Left ventricle myocardium inferior (tissue), 1 donor: ENCODE measurements around the gene TRDN. TPM values are rescaled to one million over a fixed set of nuclear protein-coding genes. Genes with fewer than 3 reads are reported as not detected.

Experiments
- DNase-seq: peaks from one replicate; pipeline ENCODE4 v3.0.0-alpha.2; 2020
- H3K27ac ChIP-seq: fragments of 200-600 bp; replicated peaks from 2 replicates; pipeline ENCODE4 v1.8.0; 2021
- H3K27me3 ChIP-seq: fragments of 200-600 bp; 2 replicates; pipeline ENCODE4 v1.8.0; 2021; ENCODE audit warnings: low read depth
- H3K36me3 ChIP-seq: fragments of 200-600 bp; 2 replicates; pipeline ENCODE4 v1.8.0; 2021
- H3K4me1 ChIP-seq: fragments of 200-600 bp; 2 replicates; pipeline ENCODE4 v1.8.0; 2021
- H3K4me3 ChIP-seq: fragments of 200-600 bp; 2 replicates; pipeline ENCODE4 v1.8.0; 2021; ENCODE audit warnings: mild to moderate bottlenecking, moderate library complexity
- H3K9me3 ChIP-seq: fragments of 200-600 bp; replicated peaks from 2 replicates; pipeline ENCODE4 v1.8.0; 2021
- CTCF ChIP-seq: fragments of 200-600 bp; IDR thresholded peaks from 2 replicates; pipeline ENCODE4 v1.8.0; 2021; ENCODE audit warnings: antibody characterized with exemption, mild to moderate bottlenecking, borderline replicate concordance
- intact Hi-C: fragments of 100-400 bp; cut with micrococcal nuclease; formaldehyde crosslinking; loops from one replicate; pipeline ENCODE4 v1.11.0; 2022
- total RNA-seq: library from RNA; stranded (reverse); fragmentation: NEBNext Ultra II Directional; extraction: Animal tissue kit (Norgen Biotek cat#: 25700); gene quantifications from one replicate; pipeline ENCODE4 v1.2.1, GENCODE V29; 2021
- donor health status: DM: no; HTN: yes; CAD: no; lungs with severe emphysema.

Gene TRDN
- total RNA-seq, 1 donor from 2014 or later = 453 TPM

- H3K9me3 ChIP-seq = no peaks in the 10 kb centered on the region
- no peaks in the 10 kb centered on the region for H3K36me3 ChIP-seq
- H3K27me3 ChIP-seq = no peaks in the 10 kb centered on the region
- H3K4me1 ChIP-seq = peaks cover 38% of the 10 kb centered on the region
- peak overlapping the region; percentile 78 for H3K27ac ChIP-seq
- no peak for TF ChIP-seq CTCF
- no peak overlapping the region for H3K4me3 ChIP-seq
- intact Hi-C loops = no loop called here
- DNase-seq = no peak
Measured at GRCh38 chr6:123533862-123534648, 102.7 kb downstream of the TRDN start.

GRCh38 chr6:123529843-123530242 lies 106.9 kb downstream of the TRDN start:
- Histone ChIP-seq H3K4me3 (no peak overlapping the region), H3K27me3 (no peaks in the 10 kb centered on the region), H3K4me1 (peaks cover 30% of the 10 kb centered on the region), H3K36me3 (no peaks in the 10 kb centered on the region), H3K9me3 (no peaks in the 10 kb centered on the region), H3K27ac (peak overlapping the region; percentile 78)
- intact Hi-C loops = no loop called here
- no peak for DNase-seq
- TF ChIP-seq CTCF = no peak

- Histone ChIP-seq H3K9me3 (no peaks in the 10 kb centered on the region), H3K36me3 (no peaks in the 10 kb centered on the region), H3K27ac (peak overlapping the region; percentile 78), H3K4me3 (no peak overlapping the region), H3K27me3 (no peaks in the 10 kb centered on the region), H3K4me1 (peaks cover 23% of the 10 kb centered on the region)
- TF ChIP-seq CTCF = no peak
- intact Hi-C loops = no loop called here
- no peak for DNase-seq
Measured at GRCh38 chr6:123529058-123529457, 107.7 kb downstream of the TRDN start.

- H3K27ac ChIP-seq = no peak overlapping the region
Measured at GRCh38 chr6:123527406-123527805, 109.3 kb downstream of the TRDN start.

GRCh38 chr6:123526128-123526527 lies 110.6 kb downstream of the TRDN start:
- H3K9me3 ChIP-seq = no peaks in the 10 kb centered on the region
- no peak overlapping the region for H3K4me3 ChIP-seq
- no peaks in the 10 kb centered on the region for H3K27me3 ChIP-seq
- H3K27ac ChIP-seq = no peak overlapping the region
- H3K4me1 ChIP-seq = peaks cover 17% of the 10 kb centered on the region
- intact Hi-C loops = no loop called here
- TF ChIP-seq CTCF = no peak
- no peaks in the 10 kb centered on the region for H3K36me3 ChIP-seq
- no peak for DNase-seq

More at GRCh38 chr6:123527406-123527805, 109.3 kb downstream of the TRDN start:
- no peaks in the 10 kb centered on the region for H3K9me3 ChIP-seq
- intact Hi-C loops = no loop called here
- no peak for TF ChIP-seq CTCF
- no peak overlapping the region for H3K4me3 ChIP-seq
- peaks cover 17% of the 10 kb centered on the region for H3K4me1 ChIP-seq
- DNase-seq = no peak
- H3K27me3 ChIP-seq = no peaks in the 10 kb centered on the region
- no peaks in the 10 kb centered on the region for H3K36me3 ChIP-seq
